Esophagus muscularis mucosa (tissue), 4 donors: ENCODE results near the gene GFER. TPM values are rescaled to one million over a fixed set of nuclear protein-coding genes. Genes with fewer than 3 reads are reported as not detected.

Source experiments
- DNase-seq: peaks from one replicate; pipeline ENCODE4 v3.0.0-alpha.2; 2017; ENCODE audit errors: extremely low spot score
- H3K27ac ChIP-seq, 4 donors: fragments of 200-600 bp; sonication (generic); replicated peaks in 1 of 4; 1 replicate in 3 of 4; 2 replicates in 1 of 4; pipeline ENCODE4 v1.5.1; 2016 to 2019; ENCODE audit warnings: mild to moderate bottlenecking in 1 of 4
- H3K27me3 ChIP-seq, 4 donors: fragments of 200-600 bp; sonication (generic); one replicate each; pipeline versions ENCODE4 v1.5.1 to v1.6.0; 2016 to 2019
- H3K36me3 ChIP-seq, 4 donors: fragments of 200-600 bp; sonication (generic); one replicate each; pipeline ENCODE4 v1.5.1; 2016 to 2019
- H3K4me1 ChIP-seq, 4 donors: fragments of 200-600 bp; sonication (generic); one replicate each; pipeline ENCODE4 v1.5.1; 2016 to 2019
- H3K4me3 ChIP-seq, 4 donors: fragments of 200-600 bp; sonication (generic); 1 replicate in 2 of 4; 2 replicates in 2 of 4; pipeline ENCODE4 v1.5.1; 2016 to 2019; ENCODE audit warnings: mild to moderate bottlenecking in 4 of 4, moderate library complexity in 1 of 4
- H3K9me3 ChIP-seq, 4 donors: fragments of 200-600 bp; sonication (generic); 1 replicate in 3 of 4; 2 replicates in 1 of 4; pipeline ENCODE4 v1.5.1; 2016 to 2019
- EP300 ChIP-seq: sonication (generic); formaldehyde crosslinking; IDR thresholded peaks from one replicate; pipeline ENCODE4 v1.6.1; 2017; ENCODE audit warnings: antibody characterized with exemption
- POLR2A ChIP-seq: fragments of 450-650 bp; IDR thresholded peaks from one replicate; pipeline ENCODE4 v1.6.1; 2017; ENCODE audit warnings: antibody characterized with exemption, moderate library complexity, mild to moderate bottlenecking, low read depth
- POLR2AphosphoS5 ChIP-seq, 2 donors: sonication (generic); formaldehyde crosslinking; IDR thresholded peaks; one replicate each; pipeline ENCODE4 v1.6.1; 2017; ENCODE audit warnings: antibody characterized with exemption in 2 of 2
- WGBS: methylation state at CpG from one replicate; pipeline ENCODE4 v1.1.5; 2018; 5-methylcytosine and 5-hydroxymethylcytosine counted together
- intact Hi-C: fragments of 100-400 bp; cut with DNase I; formaldehyde crosslinking; loops from one replicate; pipeline ENCODE4 v1.15.1; 2023
- total RNA-seq, 4 donors: library from RNA; depleted of rRNA; stranded (reverse); fragments of >200 nt; gene quantifications; one replicate each; pipeline versions ENCODE4 v1.1.0 to v1.2.1, GENCODE V29; 2016
- TF ChIP-seq, protein P1 (sequence below), 3 experiments: fragments of 200-600 bp in 2 of 3; fragments of 450-650 bp in 1 of 3; sonication (generic) in 2 of 3; IDR thresholded peaks; one replicate each; pipeline ENCODE4 v1.5.1; 2017 to 2019; ENCODE audit warnings: antibody characterized with exemption in 3 of 3, mild to moderate bottlenecking in 2 of 3, moderate library complexity in 1 of 3

Gene GFER
- total RNA-seq, 4 donors from 2014 or later, result 14.1 to 38.5 (median 23.7) TPM

DNA sequence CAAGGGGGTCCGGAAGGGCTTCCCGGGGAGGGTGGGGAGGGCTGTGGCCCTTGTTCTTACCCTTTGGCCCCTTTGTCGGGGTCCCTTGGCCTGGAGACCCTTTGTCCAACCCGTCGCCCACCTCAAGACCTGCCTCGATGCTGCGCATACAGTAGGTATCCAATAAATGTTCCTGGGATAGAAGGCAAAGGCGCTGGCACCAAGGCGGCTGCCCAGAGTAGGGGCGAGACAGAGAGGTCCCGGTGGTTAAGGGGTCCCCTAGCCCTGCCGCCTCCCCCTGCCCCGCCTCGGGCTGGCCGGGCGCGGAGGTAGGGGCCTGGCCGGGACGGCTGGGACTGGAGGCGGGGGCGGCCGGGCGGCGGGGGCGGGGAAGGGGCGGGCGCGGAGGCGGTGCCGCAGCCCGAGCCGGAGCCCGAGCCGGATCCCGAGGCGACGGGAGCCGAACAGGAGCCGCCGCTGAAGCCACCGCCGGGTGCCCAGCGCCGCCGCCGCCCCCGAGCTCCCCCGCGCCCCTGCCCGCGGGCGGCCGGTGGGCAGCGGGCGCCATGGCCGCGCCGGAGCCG lies 42.5 kb downstream of the GFER start, which contains the start of gene NHERF2:
TSS of gene NHERF2 (plus strand) at position 442 of the 563 bp plus-strand sequence. CDS start at position 546, 104 bp downstream.
- 35% methylated on average over 9 of the region's 59 CpGs for WGBS
- Histone ChIP-seq H3K27ac (peak within 1 kb of the TSS; percentile 75 to 81 (median 77)), H3K36me3 (peaks cover 0 to 22% (median 15%) of the 10 kb centered on the region in 4 donors), H3K4me3 (peak within 1 kb of the TSS; percentile 78 to 87 (median 80)), H3K9me3 (no peaks in the 10 kb centered on the region), H3K4me1 (peaks cover 42 to 77% (median 73%) of the 10 kb centered on the region in 4 donors), H3K27me3 (peaks cover 0 to 11% (median 0%) of the 10 kb centered on the region in 4 donors)
- intact Hi-C loops, result no loop called here
- TF ChIP-seq EP300, result no peak
- TF ChIP-seq POLR2AphosphoS5 (IDR thresholded peaks at IDR 0.05), result no peak
- TF ChIP-seq, protein P1, sequence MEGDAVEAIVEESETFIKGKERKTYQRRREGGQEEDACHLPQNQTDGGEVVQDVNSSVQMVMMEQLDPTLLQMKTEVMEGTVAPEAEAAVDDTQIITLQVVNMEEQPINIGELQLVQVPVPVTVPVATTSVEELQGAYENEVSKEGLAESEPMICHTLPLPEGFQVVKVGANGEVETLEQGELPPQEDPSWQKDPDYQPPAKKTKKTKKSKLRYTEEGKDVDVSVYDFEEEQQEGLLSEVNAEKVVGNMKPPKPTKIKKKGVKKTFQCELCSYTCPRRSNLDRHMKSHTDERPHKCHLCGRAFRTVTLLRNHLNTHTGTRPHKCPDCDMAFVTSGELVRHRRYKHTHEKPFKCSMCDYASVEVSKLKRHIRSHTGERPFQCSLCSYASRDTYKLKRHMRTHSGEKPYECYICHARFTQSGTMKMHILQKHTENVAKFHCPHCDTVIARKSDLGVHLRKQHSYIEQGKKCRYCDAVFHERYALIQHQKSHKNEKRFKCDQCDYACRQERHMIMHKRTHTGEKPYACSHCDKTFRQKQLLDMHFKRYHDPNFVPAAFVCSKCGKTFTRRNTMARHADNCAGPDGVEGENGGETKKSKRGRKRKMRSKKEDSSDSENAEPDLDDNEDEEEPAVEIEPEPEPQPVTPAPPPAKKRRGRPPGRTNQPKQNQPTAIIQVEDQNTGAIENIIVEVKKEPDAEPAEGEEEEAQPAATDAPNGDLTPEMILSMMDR (IDR thresholded peaks at IDR 0.05), result no peak
- no peak for DNase-seq

DNA sequence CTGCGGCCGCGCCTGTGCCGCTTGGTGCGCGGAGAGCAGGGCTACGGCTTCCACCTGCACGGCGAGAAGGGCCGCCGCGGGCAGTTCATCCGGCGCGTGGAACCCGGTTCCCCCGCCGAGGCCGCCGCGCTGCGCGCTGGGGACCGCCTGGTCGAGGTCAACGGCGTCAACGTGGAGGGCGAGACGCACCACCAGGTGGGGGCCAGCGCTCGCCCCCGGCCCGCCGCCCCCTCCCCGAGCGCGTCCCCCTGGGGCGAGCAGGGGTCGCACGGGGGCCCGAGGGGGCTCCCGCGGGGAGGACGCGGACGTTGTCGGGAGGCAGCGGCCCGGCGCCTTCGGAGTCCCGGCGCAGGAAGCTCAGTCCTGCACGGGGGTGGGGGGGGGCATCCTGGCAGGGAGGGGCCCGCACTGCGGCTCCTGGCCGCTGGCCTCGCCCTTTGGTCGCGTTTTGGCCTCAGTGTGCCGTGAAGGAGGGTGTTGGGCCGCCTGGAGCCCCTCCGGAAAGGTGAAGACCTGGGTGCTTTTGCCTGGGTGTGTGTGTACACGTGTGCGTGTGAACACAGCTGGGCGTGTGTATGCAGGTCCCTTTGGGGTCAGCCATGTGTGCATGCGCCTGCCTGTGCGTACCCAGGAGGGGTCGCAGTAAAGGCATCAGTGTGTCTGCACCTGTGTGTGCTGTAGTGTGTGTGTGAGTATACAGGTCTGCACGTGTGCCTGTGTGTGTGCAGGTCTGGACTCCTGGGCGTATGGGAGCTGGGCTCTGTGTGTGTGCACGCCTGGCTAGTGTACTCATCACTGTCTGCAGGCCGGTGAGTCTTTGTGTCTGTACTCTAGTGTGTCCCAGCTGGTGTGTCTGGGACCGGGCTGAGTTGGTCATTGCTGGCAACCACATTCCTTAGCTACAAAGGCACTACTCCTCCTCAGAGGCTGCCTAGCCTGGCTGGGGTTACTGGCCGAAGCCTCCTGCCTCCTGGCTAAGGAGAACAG lies 43.3 kb downstream of the GFER start:
- H3K4me3 ChIP-seq, result peak overlapping the region; percentile 78 to 87 (median 80)
- 8% methylated on average over 43 of the region's 76 CpGs for WGBS
- intact Hi-C loops, result no loop called here
- H3K4me1 ChIP-seq, result peaks cover 45 to 82% (median 78%) of the 10 kb centered on the region in 4 donors
- peaks cover 0 to 23% (median 18%) of the 10 kb centered on the region in 4 donors for H3K36me3 ChIP-seq
- peaks cover 0 to 3% (median 0%) of the 10 kb centered on the region in 4 donors for H3K27me3 ChIP-seq
- DNase-seq, result no peak
- no peaks in the 10 kb centered on the region for H3K9me3 ChIP-seq
- peak overlapping the region; percentile 75 to 81 (median 77) for H3K27ac ChIP-seq
- TF ChIP-seq POLR2AphosphoS5 (IDR thresholded peaks at IDR 0.05), result peak in 1 of 2 donors; percentile 4
- no peak for TF ChIP-seq EP300
- TF ChIP-seq, protein P1 (IDR thresholded peaks at IDR 0.05), result no peak
- no peak for TF ChIP-seq POLR2A

DNA sequence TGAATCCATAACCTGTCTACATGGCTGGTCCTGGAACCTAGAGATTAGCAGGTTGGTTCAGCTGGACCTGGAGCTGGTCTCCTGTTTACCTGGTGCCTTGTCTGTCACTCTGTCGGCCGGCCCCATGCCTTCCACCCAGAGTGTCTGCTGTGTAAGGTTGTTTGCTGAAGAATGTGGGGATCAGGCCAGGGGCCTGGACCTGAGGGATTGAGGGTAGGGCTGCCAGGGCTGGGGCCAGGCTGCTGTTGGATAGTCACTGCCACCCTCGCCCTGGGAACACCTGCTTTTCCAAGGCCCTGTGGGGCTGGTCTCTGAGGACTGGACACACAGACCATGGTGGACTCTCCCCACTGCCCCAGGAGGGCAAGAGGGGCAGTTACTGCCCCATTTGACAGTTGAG lies 44.2 kb downstream of the GFER start:
- no peak for DNase-seq
- intact Hi-C loops, result no loop called here
- Histone ChIP-seq H3K4me1 (peaks cover 46 to 82% (median 79%) of the 10 kb centered on the region in 4 donors), H3K4me3 (peak overlapping the region; percentile 78 to 87 (median 80)), H3K36me3 (peaks cover 0 to 23% (median 18%) of the 10 kb centered on the region in 4 donors), H3K9me3 (no peaks in the 10 kb centered on the region), H3K27ac (peak overlapping the region; percentile 1 to 75 (median 24)), H3K27me3 (no peaks in the 10 kb centered on the region)
- 60% methylated on average over 1 of the region's 3 CpGs for WGBS
- TF ChIP-seq EP300 (no peak), POLR2A (no peak), POLR2AphosphoS5 (IDR thresholded peaks at IDR 0.05) (no peak)
- TF ChIP-seq, protein P1 (IDR thresholded peaks at IDR 0.05), result no peak

DNA sequence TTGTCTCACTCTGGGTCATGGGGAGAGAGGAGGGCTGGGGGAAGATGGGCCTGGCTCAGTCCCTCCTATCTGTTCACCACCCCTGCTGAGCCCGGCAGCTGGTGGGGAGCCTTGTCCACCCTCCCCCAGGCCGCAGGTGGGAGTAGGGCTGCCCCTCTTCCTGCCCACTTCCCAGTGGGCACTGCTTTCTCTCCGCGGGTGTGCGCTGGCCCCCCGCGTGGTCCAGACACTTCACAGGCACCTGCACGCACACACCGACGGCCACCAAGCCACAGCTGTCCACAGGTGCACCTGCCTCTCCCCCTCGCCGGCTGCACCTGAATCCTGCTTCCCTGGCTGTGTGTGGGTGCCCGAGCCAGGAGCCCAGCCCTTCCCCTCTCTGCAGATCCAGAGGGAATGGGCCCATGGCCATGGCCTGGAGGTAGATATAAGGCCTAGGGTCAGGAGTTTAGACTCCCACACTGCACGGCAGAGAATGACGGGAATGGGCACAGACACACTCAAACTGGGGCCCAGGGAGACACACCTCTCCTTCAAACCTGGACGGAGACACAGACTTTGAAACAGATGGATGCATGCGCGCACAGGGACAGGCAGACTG lies 44.7 kb downstream of the GFER start:
- Histone ChIP-seq H3K27ac (peak overlapping the region in 2 of 4 donors; percentile 17 to 75), H3K9me3 (no peaks in the 10 kb centered on the region), H3K4me1 (peaks cover 43 to 82% (median 79%) of the 10 kb centered on the region in 4 donors), H3K36me3 (peaks cover 0 to 28% (median 18%) of the 10 kb centered on the region in 4 donors), H3K4me3 (peak overlapping the region; percentile 78 to 87 (median 80)), H3K27me3 (no peaks in the 10 kb centered on the region)
- WGBS, result 69% methylated on average over 8 of the region's 18 CpGs
- no peak for DNase-seq
- intact Hi-C loops, result no loop called here
- TF ChIP-seq, protein P1 (IDR thresholded peaks at IDR 0.05), result no peak
- TF ChIP-seq POLR2AphosphoS5 (IDR thresholded peaks at IDR 0.05), result no peak
- TF ChIP-seq POLR2A, result no peak
- no peak for TF ChIP-seq EP300
